HG02943 (cell line): ENCODE measurements around the gene GABRE.
"Not testable (repeated sequence)": the region's sequence is repeated elsewhere in the genome, so short reads cannot be mapped to it uniquely, and the experiment has no call there.

ENCODE experiments used
- ATAC-seq: cut with Tn5 transposase; IDR thresholded peaks from one replicate; pipeline ENCODE4 v1.9.1; 2021; ENCODE audit warnings: mild to moderate bottlenecking, low read depth, moderate library complexity; ENCODE audit not compliant: unreplicated experiment

Gene GABRE

GRCh38 chrX:151970661-151971060 lies 3.8 kb downstream of the GABRE start:
- no peak for ATAC-seq

- no peak for ATAC-seq
Observed at GRCh38 chrX:151970027-151970426, 4.4 kb downstream of the GABRE start.

- ATAC-seq, result no peak
Observed at GRCh38 chrX:151966236-151966635, 8.2 kb downstream of the GABRE start.

GRCh38 chrX:151962034-151962433 lies 12.4 kb downstream of the GABRE start:
- no peak for ATAC-seq

GRCh38 chrX:151958101-151958500 lies 16.4 kb downstream of the GABRE start:
- no peak for ATAC-seq

GRCh38 chrX:151954730-151955129 lies 19.7 kb downstream of the GABRE start:
- ATAC-seq, result no peak

GRCh38 chrX:151938172-151938571 lies 36.3 kb downstream of the GABRE start:
- ATAC-seq, result no peak

GRCh38 chrX:151935358-151935757 lies 39.1 kb downstream of the GABRE start:
- ATAC-seq, result no peak

GRCh38 chrX:151929126-151929525 lies 45.4 kb downstream of the GABRE start:
- no peak for ATAC-seq

- ATAC-seq, result no peak
Observed at GRCh38 chrX:151923648-151924047, 50.8 kb downstream of the GABRE start.

- no peak for ATAC-seq
Observed at GRCh38 chrX:151922692-151923091, 51.8 kb downstream of the GABRE start.

GRCh38 chrX:151921866-151922265 lies 52.6 kb downstream of the GABRE start:
- no peak for ATAC-seq

GRCh38 chrX:151921292-151921691 lies 53.2 kb downstream of the GABRE start:
- ATAC-seq, result no peak

- ATAC-seq, result no peak
Observed at GRCh38 chrX:151920530-151920929, 53.9 kb downstream of the GABRE start.

GRCh38 chrX:151920101-151920500 lies 54.4 kb downstream of the GABRE start:
- ATAC-seq, result no peak

GRCh38 chrX:151919610-151920009 lies 54.9 kb downstream of the GABRE start:
- ATAC-seq, result no peak

- not testable (repeated sequence) for ATAC-seq
Observed at GRCh38 chrX:151918736-151919135, 55.7 kb downstream of the GABRE start.

GRCh38 chrX:151912780-151913179 lies 61.7 kb downstream of the GABRE start, which contains the start of gene MAGEA4:
TSS of gene MAGEA4 (plus strand) at chrX:151912889. CDS start at chrX:151923665, 10,776 bp downstream.
- no peak for ATAC-seq

- no peak for ATAC-seq
Observed at GRCh38 chrX:151912221-151912620, 62.3 kb downstream of the GABRE start.

GRCh38 chrX:151904989-151905388 lies 69.5 kb downstream of the GABRE start:
- ATAC-seq, result no peak
